IMR-90 (cell line): ENCODE data around the gene SUGCT.

Experiments used
- CTCF ChIP-seq: conservative IDR thresholded peaks from 2 replicates; pipeline ENCODE4 v1.5.1; 2012; ENCODE audit warnings: mild to moderate bottlenecking, low read depth, low read length, improper control_type of control experiment
- ELK1 ChIP-seq: fragments of 150-350 bp; IDR thresholded peaks from 2 replicates; pipeline ENCODE4 v1.6.1; 2016; ENCODE audit warnings: low read depth, mild to moderate bottlenecking, low read length, moderate library complexity, borderline replicate concordance
- POLR2A ChIP-seq: IDR thresholded peaks from 2 replicates; pipeline ENCODE4 v1.6.1; 2012; ENCODE audit warnings: mild to moderate bottlenecking, low read depth, low read length
- RCOR1 ChIP-seq: IDR thresholded peaks from 2 replicates; pipeline ENCODE4 v1.6.1; 2012; ENCODE audit warnings: mild to moderate bottlenecking, low read length, improper control_type of control experiment; ENCODE audit not compliant: insufficient replicate concordance
- RFX5 ChIP-seq: IDR thresholded peaks from 2 replicates; pipeline ENCODE4 v1.8.0; 2012; ENCODE audit warnings: low read depth, mild to moderate bottlenecking, low read length, moderate library complexity
- USF2 ChIP-seq: fragments of 150-350 bp; IDR thresholded peaks from 2 replicates; pipeline ENCODE4 v1.6.1; 2017; ENCODE audit warnings: mild to moderate bottlenecking, antibody characterized with exemption, low read length, low read depth

- TF ChIP-seq POLR2A: no peak
- no peak for TF ChIP-seq RCOR1
- TF ChIP-seq CTCF: no peak
- no peak for TF ChIP-seq USF2
- no peak for TF ChIP-seq ELK1
- TF ChIP-seq RFX5: no peak
These were observed 301.9 kb downstream of the SUGCT start for GRCh38 chr7:40436710-40437109.
